Lower lobe of right lung (tissue), 2 donors: ENCODE measurements around the gene BTN2A1. TPM values are rescaled to one million over a fixed set of nuclear protein-coding genes. Genes with fewer than 3 reads are reported as not detected.

Source experiments
- ATAC-seq, 2 donors: fragments of 200-7000 bp; cut with Tn5 transposase; one replicate each; pipeline ENCODE4 v1.9.1; 2020 to 2022; ENCODE audit warnings: mild to moderate bottlenecking in 2 of 2, moderate library complexity in 2 of 2
- DNase-seq: peaks from one replicate; pipeline ENCODE4 v3.0.0-alpha.2; 2020
- H3K27ac ChIP-seq: fragments of 200-600 bp; one replicate; pipeline ENCODE4 v1.8.0; 2022
- H3K27me3 ChIP-seq: fragments of 200-600 bp; one replicate; pipeline ENCODE4 v1.8.0; 2022; ENCODE audit warnings: low read depth
- H3K36me3 ChIP-seq: fragments of 200-600 bp; one replicate; pipeline ENCODE4 v1.8.0; 2022; ENCODE audit warnings: mild to moderate bottlenecking
- H3K4me1 ChIP-seq: fragments of 200-600 bp; one replicate; pipeline ENCODE4 v1.8.0; 2022
- H3K4me3 ChIP-seq: fragments of 200-600 bp; one replicate; pipeline ENCODE4 v1.8.0; 2022; ENCODE audit warnings: mild to moderate bottlenecking
- H3K9me3 ChIP-seq: fragments of 200-600 bp; one replicate; pipeline ENCODE4 v1.8.0; 2022
- CTCF ChIP-seq: fragments of 200-600 bp; IDR thresholded peaks from one replicate; pipeline ENCODE4 v1.8.0; 2022; ENCODE audit warnings: antibody characterized with exemption, mild to moderate bottlenecking
- intact Hi-C: fragments of 100-400 bp; cut with DNase I; formaldehyde crosslinking; loops from one replicate; pipeline ENCODE4 v1.11.0; 2022
- total RNA-seq: library from RNA; stranded (reverse); fragmentation: NEBNext Ultra II Directional; extraction: Animal tissue kit (Norgen Biotek cat#: 25700); gene quantifications from one replicate; pipeline ENCODE4 v1.2.1, GENCODE V29; 2021
- donor health status: DM: no; HTN: yes; CAD: no; lungs with severe emphysema.

The BTN2A1 gene
- total RNA-seq, 1 donor from 2014 or later = 27.0 TPM

GRCh38 chr6:26420688-26421171 is 37.0 kb upstream of the BTN2A1 start:
- peak; percentile 33 for TF ChIP-seq CTCF
- no peaks in the 10 kb centered on the region for H3K36me3 ChIP-seq
- H3K4me3 ChIP-seq = peak overlapping the region; percentile 91
- intact Hi-C loops = no loop called here
- peaks cover 34% of the 10 kb centered on the region for H3K4me1 ChIP-seq
- ATAC-seq (peak; percentile 44 to 47), DNase-seq (no peak)
- no peaks in the 10 kb centered on the region for H3K27me3 ChIP-seq
- no peaks in the 10 kb centered on the region for H3K9me3 ChIP-seq
- peak overlapping the region; percentile 89 for H3K27ac ChIP-seq

GRCh38 chr6:26421259-26422144 is 36.3 kb upstream of the BTN2A1 start:
- Histone ChIP-seq H3K4me1 (peaks cover 34% of the 10 kb centered on the region), H3K27me3 (no peaks in the 10 kb centered on the region), H3K36me3 (peaks cover 7% of the 10 kb centered on the region), H3K9me3 (no peaks in the 10 kb centered on the region), H3K27ac (peak overlapping the region; percentile 89), H3K4me3 (peak overlapping the region; percentile 91)
- ATAC-seq (peak; percentile 97 to 100), DNase-seq (peak; percentile 59)
- intact Hi-C loops = no loop called here
- no peak for TF ChIP-seq CTCF

GRCh38 chr6:26422329-26422728 is 35.4 kb upstream of the BTN2A1 start:
- DNase-seq (no peak), ATAC-seq (no peak)
- Histone ChIP-seq H3K27me3 (no peaks in the 10 kb centered on the region), H3K4me1 (peaks cover 34% of the 10 kb centered on the region), H3K9me3 (no peaks in the 10 kb centered on the region), H3K4me3 (peak overlapping the region; percentile 91), H3K36me3 (peaks cover 9% of the 10 kb centered on the region), H3K27ac (no peak overlapping the region)
- no peak for TF ChIP-seq CTCF
- intact Hi-C loops = no loop called here

- ATAC-seq (no peak), DNase-seq (no peak)
- no peak for TF ChIP-seq CTCF
- no peaks in the 10 kb centered on the region for H3K27me3 ChIP-seq
- H3K4me1 ChIP-seq = peaks cover 24% of the 10 kb centered on the region
- intact Hi-C loops = no loop called here
- H3K9me3 ChIP-seq = no peaks in the 10 kb centered on the region
- no peak overlapping the region for H3K27ac ChIP-seq
- peaks cover 41% of the 10 kb centered on the region for H3K36me3 ChIP-seq
- no peak overlapping the region for H3K4me3 ChIP-seq
Observed at GRCh38 chr6:26426691-26427450, 30.9 kb upstream of the BTN2A1 start.

- Histone ChIP-seq H3K36me3 (peaks cover 41% of the 10 kb centered on the region), H3K4me1 (peaks cover 21% of the 10 kb centered on the region), H3K9me3 (no peaks in the 10 kb centered on the region), H3K27me3 (no peaks in the 10 kb centered on the region), H3K4me3 (no peak overlapping the region), H3K27ac (no peak overlapping the region)
- no peak for ATAC-seq
- intact Hi-C loops = no loop called here
- TF ChIP-seq CTCF = no peak
- DNase-seq = no peak
Observed at GRCh38 chr6:26427451-26427809, 30.3 kb upstream of the BTN2A1 start.
